A673 (cell line): ENCODE results near the gene ALLC. TPM values are rescaled to one million over a fixed set of nuclear protein-coding genes. Genes with fewer than 3 reads are reported as not detected.

ENCODE experiments used
- BruUV-seq: library from RNA; stranded (reverse); fragments of 400-500 nt; replicated peaks from 2 replicates; lab custom pipeline; 2021; lab: Mats Ljungman, UMichigan
- CTCF ChIA-PET: fragments of 300-600 bp; sonication (Branson Sonifier 250); formaldehyde crosslinking; loops from one replicate; lab custom pipeline; 2022; ENCODE audit warnings: antibody characterized with exemption; lab: Charles Lee
- POLR2A ChIA-PET: fragments of 300-600 bp; sonication (Branson Sonifier 250); formaldehyde crosslinking; loops from one replicate; lab custom pipeline; 2022; ENCODE audit warnings: antibody characterized with exemption; ENCODE audit not compliant: low non-redundant PET; lab: Charles Lee
- DNase-seq: peaks from one replicate; pipeline ENCODE4 v3.0.0-alpha.2; 2015; ENCODE audit warnings: low spot score
- H3K27ac ChIP-seq: fragments of 200-600 bp; sonication (generic); 2 replicates; pipeline ENCODE4 v1.5.1; 2016; ENCODE audit warnings: mixed run types, low read depth, mild to moderate bottlenecking, mixed read lengths, antibody characterized with exemption, low read length; ENCODE audit not compliant: poor library complexity, severe bottlenecking
- H3K27me3 ChIP-seq: fragments of 200-600 bp; sonication (generic); replicated peaks from 2 replicates; pipeline ENCODE4 v1.6.1; 2017; ENCODE audit warnings: mixed run types, low read depth, mild to moderate bottlenecking, mixed read lengths, antibody characterized with exemption, low read length; ENCODE audit not compliant: insufficient read depth, poor library complexity
- H3K36me3 ChIP-seq: fragments of 200-600 bp; sonication (generic); 2 replicates; pipeline ENCODE4 v1.6.1; 2016; ENCODE audit warnings: mixed run types, mild to moderate bottlenecking, mixed read lengths, antibody characterized with exemption, low read length; ENCODE audit not compliant: insufficient read depth, poor library complexity, severe bottlenecking
- H3K4me1 ChIP-seq: fragments of 200-600 bp; sonication (generic); 2 replicates; pipeline ENCODE4 v1.6.1; 2017; ENCODE audit warnings: mixed run types, mild to moderate bottlenecking, mixed read lengths, antibody characterized with exemption, low read length; ENCODE audit not compliant: insufficient read depth, poor library complexity, severe bottlenecking
- H3K4me3 ChIP-seq: fragments of 200-600 bp; sonication (generic); 2 replicates; pipeline ENCODE4 v1.5.1; 2016; ENCODE audit warnings: low read depth, mixed run types, mild to moderate bottlenecking, mixed read lengths, low read length; ENCODE audit not compliant: poor library complexity, severe bottlenecking
- H3K9me3 ChIP-seq: fragments of 200-600 bp; sonication (generic); 2 replicates; pipeline ENCODE4 v1.6.1; 2016; ENCODE audit warnings: mixed run types, low read depth, mild to moderate bottlenecking, mixed read lengths, antibody characterized with exemption, low read length; ENCODE audit not compliant: poor library complexity, severe bottlenecking
- CTCF ChIP-seq: fragments of 300-800, 200-600 bp; sonication (generic); conservative IDR thresholded peaks from 2 replicates; pipeline ENCODE4 v1.5.1; 2017; ENCODE audit warnings: low read depth, mild to moderate bottlenecking, antibody characterized with exemption, low read length, moderate library complexity, mixed read lengths
- EZH2 ChIP-seq: fragments of 200-600 bp; sonication (generic); IDR thresholded peaks from 2 replicates; pipeline ENCODE4 v1.6.1; 2017; ENCODE audit warnings: borderline replicate concordance, low read depth, mild to moderate bottlenecking, mixed read lengths, antibody characterized with exemption, low read length; ENCODE audit not compliant: poor library complexity, severe bottlenecking
- intact Hi-C: fragments of 100-400 bp; cut with micrococcal nuclease; formaldehyde crosslinking; loops from one replicate; pipeline ENCODE4 v1.10.0; 2022; ENCODE audit not compliant: unreplicated experiment
- total RNA-seq: library from RNA; stranded (reverse); gene quantifications from 2 replicates; pipeline ENCODE4 v1.2.3, GENCODE V29; 2021

ALLC gene
- total RNA-seq, 1 experiment from 2014 or later, result not detected

DNA sequence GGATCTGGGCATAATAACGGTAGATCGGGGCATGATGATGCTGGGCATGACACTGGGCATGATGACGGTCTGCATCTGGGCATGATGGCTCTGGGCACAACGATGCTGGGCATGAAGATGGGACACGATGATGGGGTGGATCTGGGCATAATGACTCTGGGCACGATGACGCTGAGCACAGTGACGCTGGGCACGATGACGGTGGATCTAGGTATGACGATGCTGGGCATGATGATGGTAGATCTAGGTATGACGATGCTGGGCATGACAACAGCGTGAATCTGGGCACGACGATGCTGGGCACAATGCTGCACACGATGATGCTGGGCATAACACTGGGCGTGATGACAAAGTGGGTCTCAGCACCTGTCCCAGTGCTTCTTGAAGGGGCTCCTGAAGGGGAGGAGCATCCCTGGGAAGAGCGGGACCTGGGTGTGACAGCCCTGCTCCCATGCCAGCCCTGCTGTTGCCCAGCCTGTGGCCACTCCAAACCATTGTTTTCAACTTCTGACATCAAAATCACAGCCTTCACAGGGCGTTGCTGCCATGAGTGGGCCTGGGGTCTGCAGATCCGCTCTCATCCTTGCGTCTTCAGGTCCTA lies 30.4 kb upstream of the ALLC start:
- no peak for DNase-seq
- CTCF ChIA-PET, result no interaction called here

GRCh38 chr2:3628241-3628679 lies 29.7 kb upstream of the ALLC start:
- intact Hi-C loops, result no loop called here

More for the DNA sequence above, 30.4 kb upstream of the ALLC start:
- no peak overlapping the region for H3K4me3 ChIP-seq
- no TSS peak for BruUV-seq
- no peaks in the 10 kb centered on the region for H3K9me3 ChIP-seq
- POLR2A ChIA-PET, result no interaction called here
- TF ChIP-seq EZH2 (no peak), CTCF (no peak)
- intact Hi-C loops, result no loop called here
- H3K27me3 ChIP-seq, result no peaks in the 10 kb centered on the region
- no peaks in the 10 kb centered on the region for H3K4me1 ChIP-seq
- no peak overlapping the region for H3K27ac ChIP-seq
- H3K36me3 ChIP-seq, result no peaks in the 10 kb centered on the region

DNA sequence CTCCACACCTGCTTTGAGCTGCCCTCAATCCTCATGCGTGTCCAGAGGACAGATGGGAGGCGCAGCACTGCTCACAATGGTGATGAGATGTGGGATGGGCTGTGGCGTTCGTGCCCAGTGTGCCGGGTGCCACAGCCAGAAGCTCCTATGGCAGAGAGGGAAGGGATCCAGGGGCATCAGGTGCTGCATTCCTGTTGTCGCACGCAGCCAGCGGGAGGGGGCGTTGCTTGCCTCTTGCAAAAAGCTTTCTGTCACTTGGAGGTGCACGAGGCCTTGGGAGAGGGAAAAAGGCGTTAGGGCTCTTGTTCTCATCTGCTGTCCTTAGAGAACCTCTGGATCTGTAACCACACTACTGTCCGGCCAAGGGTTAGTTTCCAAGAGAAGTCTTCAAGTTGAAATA lies 29.2 kb upstream of the ALLC start:
- Histone ChIP-seq H3K4me3 (no peak overlapping the region), H3K27me3 (no peaks in the 10 kb centered on the region), H3K9me3 (no peaks in the 10 kb centered on the region), H3K36me3 (no peaks in the 10 kb centered on the region), H3K27ac (no peak overlapping the region), H3K4me1 (no peaks in the 10 kb centered on the region)
- ChIA-PET CTCF (no interaction called here), POLR2A (no interaction called here)
- TF ChIP-seq EZH2, result no peak
- peak; percentile 41 for TF ChIP-seq CTCF
- intact Hi-C loops, result no loop called here
- no peak for DNase-seq
- BruUV-seq, result no TSS peak

More at GRCh38 chr2:3628241-3628679, 29.7 kb upstream of the ALLC start:
- BruUV-seq, result no TSS peak
- no peak overlapping the region for H3K4me3 ChIP-seq
- H3K27ac ChIP-seq, result no peak overlapping the region
- H3K4me1 ChIP-seq, result no peaks in the 10 kb centered on the region
- ChIA-PET CTCF (no interaction called here), POLR2A (no interaction called here)
- H3K27me3 ChIP-seq, result no peaks in the 10 kb centered on the region
- no peak for DNase-seq
- no peaks in the 10 kb centered on the region for H3K36me3 ChIP-seq
- TF ChIP-seq EZH2, result no peak
- TF ChIP-seq CTCF, result no peak
- H3K9me3 ChIP-seq, result no peaks in the 10 kb centered on the region
